Measurements from ENCODE around the gene SFPQ.
A peak's percentile ranks its signal among the peaks of the same experiment; 100 is the strongest.

Gene SFPQ

GRCh38 chr1:35210321-35211119 lies 17.6 kb upstream of the SFPQ start:
- no peak for DNase-seq (ENCODE audit: extremely low read depth, insufficient read length)
- H3K27me3 ChIP-seq (replicated peaks; ENCODE audit: control insufficient read depth, insufficient read depth, low read length): no peaks in the 10 kb centered on the region
- no peak overlapping the region for H3K4me3 ChIP-seq (replicated peaks; ENCODE audit: low read depth, low read length)
- H3K36me3 ChIP-seq (ENCODE audit: control insufficient read depth, insufficient read depth, low read length): no peaks in the 10 kb centered on the region
- no peak for TF ChIP-seq CTCF (IDR thresholded peaks at IDR 0.05; ENCODE audit: insufficient read depth, low read length, poor library complexity, severe bottlenecking)

DNA sequence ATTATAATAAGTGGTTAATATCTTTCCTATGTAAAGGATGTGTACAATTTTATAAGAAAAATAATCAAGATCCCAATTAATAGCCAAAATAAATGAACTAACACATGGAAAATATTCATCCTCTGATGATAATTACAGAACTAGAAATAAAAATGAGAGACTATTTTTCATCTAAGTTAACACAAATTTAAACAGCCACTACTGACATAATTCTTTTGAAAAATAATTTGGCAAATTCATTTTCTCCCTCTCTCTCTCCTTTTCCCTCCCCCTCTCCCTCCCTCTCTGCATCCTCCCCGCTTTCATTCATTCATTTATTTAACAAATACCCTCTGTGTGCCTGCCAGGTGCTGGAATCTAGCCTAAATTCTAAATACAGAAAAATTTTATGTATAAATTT lies 10.3 kb upstream of the SFPQ start:
- TF ChIP-seq CTCF (IDR thresholded peaks at IDR 0.05; ENCODE audit: insufficient read depth, low read length, poor library complexity, severe bottlenecking): no peak
- Histone ChIP-seq H3K4me3 (replicated peaks; ENCODE audit: low read depth, low read length) (no peak overlapping the region), H3K27me3 (replicated peaks; ENCODE audit: control insufficient read depth, insufficient read depth, low read length) (no peaks in the 10 kb centered on the region), H3K36me3 (ENCODE audit: control insufficient read depth, insufficient read depth, low read length) (no peaks in the 10 kb centered on the region)
- no peak for DNase-seq (ENCODE audit: extremely low read depth, insufficient read length)

- H3K27me3 ChIP-seq (replicated peaks; ENCODE audit: control insufficient read depth, insufficient read depth, low read length): no peaks in the 10 kb centered on the region
- H3K36me3 ChIP-seq (ENCODE audit: control insufficient read depth, insufficient read depth, low read length): no peaks in the 10 kb centered on the region
- no peak for DNase-seq (ENCODE audit: extremely low read depth, insufficient read length)
- TF ChIP-seq CTCF (IDR thresholded peaks at IDR 0.05; ENCODE audit: insufficient read depth, low read length, poor library complexity, severe bottlenecking): peak; percentile 89
- H3K4me3 ChIP-seq (replicated peaks; ENCODE audit: low read depth, low read length): no peak overlapping the region
These were observed 9.2 kb upstream of the SFPQ start for GRCh38 chr1:35202048-35202719.

DNA sequence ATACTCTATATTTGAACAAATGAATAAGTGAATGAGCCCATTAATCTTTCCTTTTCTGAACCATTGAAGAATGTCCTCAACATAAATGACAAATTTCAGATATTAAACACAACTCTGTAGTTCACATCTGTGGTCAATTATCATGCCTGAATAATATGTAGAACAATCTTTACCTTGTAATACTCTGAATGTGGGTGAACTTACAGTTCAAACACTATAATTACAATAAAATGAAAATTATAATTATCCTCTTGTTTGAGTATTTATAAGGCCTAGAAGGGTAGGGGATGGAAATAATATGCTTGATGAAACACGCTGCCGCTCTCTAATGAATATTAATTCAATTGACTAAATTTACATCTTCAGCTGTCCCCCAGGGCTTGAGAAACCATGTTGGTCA lies 8.7 kb upstream of the SFPQ start:
- H3K36me3 ChIP-seq (ENCODE audit: control insufficient read depth, insufficient read depth, low read length): no peaks in the 10 kb centered on the region
- no peak overlapping the region for H3K4me3 ChIP-seq (replicated peaks; ENCODE audit: low read depth, low read length)
- H3K27me3 ChIP-seq (replicated peaks; ENCODE audit: control insufficient read depth, insufficient read depth, low read length): no peaks in the 10 kb centered on the region
- no peak for DNase-seq (ENCODE audit: extremely low read depth, insufficient read length)
- no peak for TF ChIP-seq CTCF (IDR thresholded peaks at IDR 0.05; ENCODE audit: insufficient read depth, low read length, poor library complexity, severe bottlenecking)

DNA sequence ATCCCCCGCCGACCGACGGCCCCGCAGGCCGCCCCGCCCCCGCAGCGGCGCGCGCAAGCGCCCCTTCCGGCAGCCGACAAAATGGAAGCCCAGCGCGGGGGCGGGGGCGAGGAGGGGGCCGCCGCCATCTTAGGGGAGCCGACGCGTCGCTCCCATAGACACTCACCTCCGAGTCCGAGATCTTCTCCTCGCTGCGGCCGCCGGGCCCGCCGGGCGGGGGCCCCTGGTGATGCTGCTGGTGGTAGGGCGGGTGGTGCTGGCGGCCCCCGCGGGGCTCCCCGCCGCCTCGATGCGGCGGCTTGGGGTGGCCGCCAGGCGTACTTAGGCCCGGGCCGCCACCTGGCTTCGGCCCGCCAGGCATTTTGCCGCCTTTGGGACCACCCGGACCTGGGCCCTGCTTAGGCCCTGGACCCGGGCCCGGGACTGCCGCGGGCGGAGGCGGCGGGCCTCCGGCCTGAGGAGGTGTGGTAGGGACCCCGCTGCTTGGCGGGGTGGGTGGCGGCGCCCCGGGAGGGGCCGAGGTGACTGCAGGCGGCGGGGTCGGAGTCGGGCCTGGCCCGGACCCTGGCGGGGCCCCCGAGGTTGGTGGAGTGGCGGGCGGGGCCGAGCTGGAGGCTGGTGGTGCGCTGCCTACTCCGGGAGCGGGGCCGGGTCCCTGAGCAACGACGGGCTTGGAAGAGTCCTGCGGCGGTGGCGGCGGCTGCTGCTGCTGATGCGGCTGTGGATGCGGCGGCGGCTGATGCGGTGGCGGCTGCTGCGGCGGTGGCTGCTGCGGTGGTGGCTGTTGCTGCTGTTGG lies 691 bp downstream of the SFPQ start:
- Histone ChIP-seq H3K36me3 (ENCODE audit: control insufficient read depth, insufficient read depth, low read length) (peaks cover 29% of the 10 kb centered on the region), H3K4me3 (replicated peaks; ENCODE audit: low read depth, low read length) (peak overlapping the region; percentile 97), H3K27me3 (replicated peaks; ENCODE audit: control insufficient read depth, insufficient read depth, low read length) (no peaks in the 10 kb centered on the region)
- DNase-seq (ENCODE audit: extremely low read depth, insufficient read length): peak; percentile 89
- no peak for TF ChIP-seq CTCF (IDR thresholded peaks at IDR 0.05; ENCODE audit: insufficient read depth, low read length, poor library complexity, severe bottlenecking)
